Measurements from ENCODE around the gene ZNF670. TPM values are rescaled to one million over a fixed set of nuclear protein-coding genes. Genes with fewer than 3 reads are reported as not detected.

The ZNF670 gene
- total and polyA plus RNA-seq, 9 of the 15 experiments (the other 6 are each of a cell fraction or from before 2014, with no cell fraction given) = 7.1 to 23.4 (median 11.8) TPM

DNA sequence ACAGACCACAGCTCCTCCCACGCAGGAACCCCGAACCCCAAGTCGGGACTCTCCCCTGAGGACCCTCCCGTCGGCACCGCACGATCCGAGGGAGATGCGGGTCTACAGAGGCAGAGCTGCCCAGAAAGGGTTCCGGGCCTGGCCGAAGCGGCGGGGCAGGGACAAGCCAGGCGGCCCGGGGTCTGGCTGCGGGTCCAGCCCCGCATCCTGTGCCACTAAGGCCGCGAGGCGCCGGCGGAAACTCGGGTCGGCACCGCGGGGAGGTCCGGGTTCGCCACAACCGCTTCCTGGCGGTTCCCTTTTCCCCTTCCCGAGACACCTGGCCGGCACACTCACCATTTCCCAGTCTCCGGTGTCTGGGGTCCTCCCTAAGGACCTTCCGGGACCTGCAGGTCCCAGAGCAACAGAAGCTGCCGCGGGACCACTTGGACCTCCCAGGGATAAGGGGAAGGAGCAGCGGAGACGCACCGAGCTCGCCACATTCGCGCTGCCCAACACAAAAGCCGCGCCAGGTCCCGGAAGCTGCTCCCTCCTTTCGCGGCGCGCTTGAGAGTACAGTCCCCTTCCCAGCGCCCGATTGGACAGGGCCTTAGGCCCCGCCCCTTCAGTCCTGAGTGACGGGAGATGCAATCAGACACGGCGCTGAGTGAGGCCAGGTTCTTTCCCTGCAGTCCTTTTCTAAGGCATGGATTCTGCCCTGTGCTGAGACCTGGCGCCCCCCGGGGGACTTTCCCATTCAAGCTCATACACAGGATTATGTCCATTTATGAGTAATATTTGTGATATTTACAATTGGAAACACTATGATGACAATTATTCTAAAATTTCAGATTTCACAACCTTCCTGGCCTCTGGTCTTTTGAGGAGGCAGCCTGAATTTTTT, at the start of gene ZNF670 (continued):
- no peak for TF ChIP-seq SFPQ (IDR thresholded peaks at IDR 0.05; ENCODE audit: low read depth, low read length)
- no peak for TF ChIP-seq TSC22D4 (tag; IDR thresholded peaks at IDR 0.05)
- TF ChIP-seq ZNF644 (tag; IDR thresholded peaks at IDR 0.05; ENCODE audit: low read depth) = no peak
- TF ChIP-seq ESRRA (IDR thresholded peaks at IDR 0.05; ENCODE audit: borderline replicate concordance, low read depth) = 0 out of 2 replicates have a peak, but pooled peaks have one; percentile 34
- TF ChIP-seq BDP1 (IDR thresholded peaks at IDR 0.05; ENCODE audit: insufficient read depth, insufficient read length) = no peak
- TF ChIP-seq NFE2 (IDR thresholded peaks at IDR 0.05; ENCODE audit: low read depth) = 0 out of 2 replicates have a peak, but pooled peaks have one; percentile 4
- TF ChIP-seq SRSF3 (IDR thresholded peaks at IDR 0.05; ENCODE audit: insufficient read depth, low read length) = no peak
- no peak for TF ChIP-seq ESRRB (CRISPR knock-in tag; IDR thresholded peaks at IDR 0.05; ENCODE audit: borderline replicate concordance)
- no peak for TF ChIP-seq ZNF133 (CRISPR knock-in tag; IDR thresholded peaks at IDR 0.05)
- no peak for TF ChIP-seq TCFL5 (CRISPR knock-in tag; conservative IDR thresholded peaks at IDR 0.05)
- peak; percentile 52; the same call in 1 of the 2 replicates for TF ChIP-seq ETV5 (CRISPR knock-in tag; IDR thresholded peaks at IDR 0.05; ENCODE audit: low read depth)
- TF ChIP-seq, protein P1, sequence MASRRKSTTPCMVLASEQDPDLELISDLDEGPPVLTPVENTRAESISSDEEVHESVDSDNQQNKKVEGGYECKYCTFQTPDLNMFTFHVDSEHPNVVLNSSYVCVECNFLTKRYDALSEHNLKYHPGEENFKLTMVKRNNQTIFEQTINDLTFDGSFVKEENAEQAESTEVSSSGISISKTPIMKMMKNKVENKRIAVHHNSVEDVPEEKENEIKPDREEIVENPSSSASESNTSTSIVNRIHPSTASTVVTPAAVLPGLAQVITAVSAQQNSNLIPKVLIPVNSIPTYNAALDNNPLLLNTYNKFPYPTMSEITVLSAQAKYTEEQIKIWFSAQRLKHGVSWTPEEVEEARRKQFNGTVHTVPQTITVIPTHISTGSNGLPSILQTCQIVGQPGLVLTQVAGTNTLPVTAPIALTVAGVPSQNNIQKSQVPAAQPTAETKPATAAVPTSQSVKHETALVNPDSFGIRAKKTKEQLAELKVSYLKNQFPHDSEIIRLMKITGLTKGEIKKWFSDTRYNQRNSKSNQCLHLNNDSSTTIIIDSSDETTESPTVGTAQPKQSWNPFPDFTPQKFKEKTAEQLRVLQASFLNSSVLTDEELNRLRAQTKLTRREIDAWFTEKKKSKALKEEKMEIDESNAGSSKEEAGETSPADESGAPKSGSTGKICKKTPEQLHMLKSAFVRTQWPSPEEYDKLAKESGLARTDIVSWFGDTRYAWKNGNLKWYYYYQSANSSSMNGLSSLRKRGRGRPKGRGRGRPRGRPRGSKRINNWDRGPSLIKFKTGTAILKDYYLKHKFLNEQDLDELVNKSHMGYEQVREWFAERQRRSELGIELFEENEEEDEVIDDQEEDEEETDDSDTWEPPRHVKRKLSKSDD (conservative IDR thresholded peaks at IDR 0.05; ENCODE audit: low read length) = no peak
- TF ChIP-seq, protein P2, sequence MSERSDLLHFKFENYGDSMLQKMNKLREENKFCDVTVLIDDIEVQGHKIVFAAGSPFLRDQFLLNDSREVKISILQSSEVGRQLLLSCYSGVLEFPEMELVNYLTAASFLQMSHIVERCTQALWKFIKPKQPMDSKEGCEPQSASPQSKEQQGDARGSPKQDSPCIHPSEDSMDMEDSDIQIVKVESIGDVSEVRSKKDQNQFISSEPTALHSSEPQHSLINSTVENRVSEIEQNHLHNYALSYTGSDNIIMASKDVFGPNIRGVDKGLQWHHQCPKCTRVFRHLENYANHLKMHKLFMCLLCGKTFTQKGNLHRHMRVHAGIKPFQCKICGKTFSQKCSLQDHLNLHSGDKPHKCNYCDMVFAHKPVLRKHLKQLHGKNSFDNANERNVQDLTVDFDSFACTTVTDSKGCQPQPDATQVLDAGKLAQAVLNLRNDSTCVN (CRISPR knock-in tag; IDR thresholded peaks at IDR 0.05) = no peak
- no peak for TF ChIP-seq XRCC4 (IDR thresholded peaks at IDR 0.05; ENCODE audit: extremely low read depth, insufficient read depth, insufficient read length)
- no peak for TF ChIP-seq MTA2 (IDR thresholded peaks at IDR 0.05; ENCODE audit: low read depth)
- TF ChIP-seq, protein P3, sequence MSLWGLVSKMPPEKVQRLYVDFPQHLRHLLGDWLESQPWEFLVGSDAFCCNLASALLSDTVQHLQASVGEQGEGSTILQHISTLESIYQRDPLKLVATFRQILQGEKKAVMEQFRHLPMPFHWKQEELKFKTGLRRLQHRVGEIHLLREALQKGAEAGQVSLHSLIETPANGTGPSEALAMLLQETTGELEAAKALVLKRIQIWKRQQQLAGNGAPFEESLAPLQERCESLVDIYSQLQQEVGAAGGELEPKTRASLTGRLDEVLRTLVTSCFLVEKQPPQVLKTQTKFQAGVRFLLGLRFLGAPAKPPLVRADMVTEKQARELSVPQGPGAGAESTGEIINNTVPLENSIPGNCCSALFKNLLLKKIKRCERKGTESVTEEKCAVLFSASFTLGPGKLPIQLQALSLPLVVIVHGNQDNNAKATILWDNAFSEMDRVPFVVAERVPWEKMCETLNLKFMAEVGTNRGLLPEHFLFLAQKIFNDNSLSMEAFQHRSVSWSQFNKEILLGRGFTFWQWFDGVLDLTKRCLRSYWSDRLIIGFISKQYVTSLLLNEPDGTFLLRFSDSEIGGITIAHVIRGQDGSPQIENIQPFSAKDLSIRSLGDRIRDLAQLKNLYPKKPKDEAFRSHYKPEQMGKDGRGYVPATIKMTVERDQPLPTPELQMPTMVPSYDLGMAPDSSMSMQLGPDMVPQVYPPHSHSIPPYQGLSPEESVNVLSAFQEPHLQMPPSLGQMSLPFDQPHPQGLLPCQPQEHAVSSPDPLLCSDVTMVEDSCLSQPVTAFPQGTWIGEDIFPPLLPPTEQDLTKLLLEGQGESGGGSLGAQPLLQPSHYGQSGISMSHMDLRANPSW (CRISPR knock-in tag; IDR thresholded peaks at IDR 0.05) = 0 out of 2 replicates have a peak, but pooled peaks have one; percentile 20
- TF ChIP-seq POLR2AphosphoS5 (IDR thresholded peaks at IDR 0.05; ENCODE audit: control insufficient read depth, insufficient read depth, low read depth, low read length) = peak; percentile 89
- peak; percentile 48 for TF ChIP-seq CCNT2 (IDR thresholded peaks at IDR 0.05; ENCODE audit: borderline replicate concordance, extremely low read depth, insufficient read length, low read depth, low read length)

All from K562 (cell line).